Measurements from ENCODE around the gene CHST8. TPM values are rescaled to one million over a fixed set of nuclear protein-coding genes. Genes with fewer than 3 reads are reported as not detected.

CHST8 gene
- total RNA-seq, 4 donors from 2014 or later, result not detected

- no peaks in the 10 kb centered on the region for H3K36me3 ChIP-seq
- no peak for DNase-seq
- 46% methylated on average over 12 of the region's 12 CpGs; no CpG with 5 or more reads in 1 of the 2 donors for WGBS, 2 donors (ENCODE audit: low coverage in 1 of 2)
- no peak for TF ChIP-seq POLR2AphosphoS5 (IDR thresholded peaks at IDR 0.05)
- TF ChIP-seq POLR2A (IDR thresholded peaks at IDR 0.05), result no peak
- no peak for TF ChIP-seq EP300 (IDR thresholded peaks at IDR 0.05; ENCODE audit: low read depth)
- TF ChIP-seq, protein P1, sequence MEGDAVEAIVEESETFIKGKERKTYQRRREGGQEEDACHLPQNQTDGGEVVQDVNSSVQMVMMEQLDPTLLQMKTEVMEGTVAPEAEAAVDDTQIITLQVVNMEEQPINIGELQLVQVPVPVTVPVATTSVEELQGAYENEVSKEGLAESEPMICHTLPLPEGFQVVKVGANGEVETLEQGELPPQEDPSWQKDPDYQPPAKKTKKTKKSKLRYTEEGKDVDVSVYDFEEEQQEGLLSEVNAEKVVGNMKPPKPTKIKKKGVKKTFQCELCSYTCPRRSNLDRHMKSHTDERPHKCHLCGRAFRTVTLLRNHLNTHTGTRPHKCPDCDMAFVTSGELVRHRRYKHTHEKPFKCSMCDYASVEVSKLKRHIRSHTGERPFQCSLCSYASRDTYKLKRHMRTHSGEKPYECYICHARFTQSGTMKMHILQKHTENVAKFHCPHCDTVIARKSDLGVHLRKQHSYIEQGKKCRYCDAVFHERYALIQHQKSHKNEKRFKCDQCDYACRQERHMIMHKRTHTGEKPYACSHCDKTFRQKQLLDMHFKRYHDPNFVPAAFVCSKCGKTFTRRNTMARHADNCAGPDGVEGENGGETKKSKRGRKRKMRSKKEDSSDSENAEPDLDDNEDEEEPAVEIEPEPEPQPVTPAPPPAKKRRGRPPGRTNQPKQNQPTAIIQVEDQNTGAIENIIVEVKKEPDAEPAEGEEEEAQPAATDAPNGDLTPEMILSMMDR (IDR thresholded peaks at IDR 0.05), result no peak
- H3K27me3 ChIP-seq, result no peaks in the 10 kb centered on the region
- H3K4me1 ChIP-seq, result no peaks in the 10 kb centered on the region
- no peak overlapping the region for H3K27ac ChIP-seq
- H3K9me3 ChIP-seq, result no peaks in the 10 kb centered on the region
- in situ Hi-C loops (cut with MboI; ENCODE audit: low pct_ligation_motif_present in 1 of 4, low pct_unique_long_range_greater_than_20kb in 1 of 4, low sequenced_read_pairs in 3 of 4), result no loop called here
- intact Hi-C loops (cut with DNase I; ENCODE audit: low total_unique reads), result no loop called here
- no peak overlapping the region for H3K4me3 ChIP-seq
Measured at GRCh38 chr19:33718651-33719254, 97.0 kb downstream of the CHST8 start.

DNA sequence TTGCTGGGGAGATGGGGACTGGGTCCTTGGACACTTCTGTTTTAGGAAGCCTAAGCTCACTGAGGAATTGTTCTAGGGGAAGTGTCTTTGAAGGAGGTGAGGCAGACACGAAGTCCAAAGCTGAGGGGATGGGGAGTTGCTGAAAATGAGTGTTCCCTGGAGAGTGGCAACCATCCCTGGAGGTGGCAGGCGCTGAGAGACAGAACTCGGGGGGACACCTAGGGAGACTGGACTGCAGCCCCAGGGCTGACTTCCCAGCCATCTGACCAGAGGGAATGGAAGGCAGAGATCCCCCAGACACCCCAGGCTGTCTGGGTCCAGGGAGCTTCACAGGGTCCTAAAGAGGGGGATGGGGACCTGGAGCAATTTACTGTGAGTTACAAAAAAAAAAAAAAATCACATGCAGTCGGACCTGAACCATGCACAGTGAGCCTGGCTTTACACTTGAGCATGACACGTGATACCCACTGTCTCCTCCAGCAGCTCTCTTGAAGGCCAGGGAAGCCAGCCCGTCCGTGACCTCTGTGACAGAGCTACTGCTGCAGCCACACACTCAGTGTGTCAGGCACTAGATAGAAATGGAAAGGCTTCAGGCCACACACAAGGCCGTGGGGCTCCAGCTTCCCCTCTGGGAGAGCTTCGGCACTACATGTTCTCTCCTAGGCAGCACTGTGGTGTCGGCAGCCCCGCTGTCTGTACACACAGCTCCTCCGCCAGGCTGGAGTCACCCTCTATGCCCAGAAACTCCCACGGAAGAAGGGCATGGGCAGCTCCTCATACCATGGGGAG, 97.8 kb downstream of the CHST8 start:
- WGBS, 2 donors (ENCODE audit: low coverage in 1 of 2), result 66% methylated on average over 11 of the region's 13 CpGs; no CpG with 5 or more reads in 1 of the 2 donors
- in situ Hi-C loops (cut with MboI; ENCODE audit: low pct_ligation_motif_present in 1 of 4, low pct_unique_long_range_greater_than_20kb in 1 of 4, low sequenced_read_pairs in 3 of 4) (no loop called here), intact Hi-C loops (cut with DNase I; ENCODE audit: low total_unique reads) (no loop called here)
- Histone ChIP-seq H3K27me3 (peaks cover 3% of the 10 kb centered on the region), H3K36me3 (no peaks in the 10 kb centered on the region), H3K4me1 (no peaks in the 10 kb centered on the region), H3K27ac (no peak overlapping the region), H3K4me3 (no peak overlapping the region), H3K9me3 (no peaks in the 10 kb centered on the region)
- TF ChIP-seq, protein P1 (IDR thresholded peaks at IDR 0.05), result no peak
- no peak for TF ChIP-seq POLR2A (IDR thresholded peaks at IDR 0.05)
- DNase-seq, result no peak

- 83% methylated on average over 3 of the region's 3 CpGs; no CpG with 5 or more reads in 1 of the 2 donors for WGBS, 2 donors (ENCODE audit: low coverage in 1 of 2)
- no peak for TF ChIP-seq EP300 (IDR thresholded peaks at IDR 0.05; ENCODE audit: low read depth)
- no peak for TF ChIP-seq POLR2A (IDR thresholded peaks at IDR 0.05)
- TF ChIP-seq POLR2AphosphoS5 (IDR thresholded peaks at IDR 0.05), result no peak
- TF ChIP-seq, protein P1 (IDR thresholded peaks at IDR 0.05), result no peak
Measured at GRCh38 chr19:33720155-33720493, 98.4 kb downstream of the CHST8 start.

DNA sequence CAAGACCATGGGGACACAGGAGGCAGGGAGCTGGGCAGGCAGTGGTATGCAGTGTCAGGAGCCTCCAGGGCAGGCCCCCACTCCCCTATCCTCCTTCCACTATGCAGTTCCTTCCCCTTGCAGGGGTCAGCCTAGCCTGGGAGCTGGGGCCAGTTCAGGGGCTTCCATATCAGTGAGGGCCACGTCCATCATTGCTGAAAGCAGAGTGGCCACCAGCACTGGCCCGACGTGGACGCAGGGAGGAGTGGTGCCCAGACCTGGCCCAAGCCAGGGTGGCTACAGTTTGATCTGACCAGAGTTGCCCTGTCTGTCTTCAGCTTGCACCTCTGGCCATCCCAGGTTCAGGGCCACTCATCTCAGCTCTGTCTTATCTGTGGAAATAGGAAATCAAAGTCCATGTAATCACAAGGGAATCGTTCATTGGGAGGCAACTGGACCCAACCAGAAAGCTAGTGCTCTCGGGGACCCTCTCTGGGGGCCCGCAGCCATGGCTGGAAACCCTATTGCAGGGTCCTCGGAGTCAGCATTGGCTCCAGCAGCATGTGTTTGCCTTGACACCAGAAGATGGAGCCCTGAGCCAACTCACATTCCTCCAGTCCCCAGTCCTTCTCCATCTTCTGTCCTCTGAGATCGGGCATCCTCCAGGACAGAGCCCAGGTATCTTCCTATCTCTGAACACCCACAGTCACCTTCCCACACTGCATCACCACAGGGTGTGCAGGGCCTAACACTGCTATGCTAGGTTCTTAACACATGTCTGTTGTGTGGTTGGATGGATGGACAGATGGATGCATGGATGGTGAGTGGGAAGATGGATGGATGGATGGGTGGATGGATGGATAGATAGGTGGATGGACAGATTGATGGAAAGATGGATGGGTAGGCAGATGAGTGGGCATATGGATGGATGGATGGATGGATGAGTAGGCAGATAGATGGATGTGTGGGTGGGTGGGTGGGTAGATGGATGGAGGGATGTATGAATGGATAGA, 99.2 kb downstream of the CHST8 start:
- TF ChIP-seq, protein P1 (IDR thresholded peaks at IDR 0.05), result no peak
- no peak for TF ChIP-seq POLR2AphosphoS5 (IDR thresholded peaks at IDR 0.05)
- no peak for TF ChIP-seq POLR2A (IDR thresholded peaks at IDR 0.05)
- no peak for TF ChIP-seq EP300 (IDR thresholded peaks at IDR 0.05; ENCODE audit: low read depth)
- Histone ChIP-seq H3K9me3 (no peaks in the 10 kb centered on the region), H3K36me3 (no peaks in the 10 kb centered on the region), H3K4me3 (no peak overlapping the region), H3K27ac (no peak overlapping the region), H3K27me3 (peaks cover 5% of the 10 kb centered on the region), H3K4me1 (no peaks in the 10 kb centered on the region)
- in situ Hi-C loops (cut with MboI; ENCODE audit: low pct_ligation_motif_present in 1 of 4, low pct_unique_long_range_greater_than_20kb in 1 of 4, low sequenced_read_pairs in 3 of 4) (no loop called here), intact Hi-C loops (cut with DNase I; ENCODE audit: low total_unique reads) (no loop called here)
- no peak for DNase-seq
- WGBS, 2 donors (ENCODE audit: low coverage in 1 of 2), result 40 to 80% methylated on average over 1 to 9 of the region's 9 CpGs

More at GRCh38 chr19:33720155-33720493, 98.4 kb downstream of the CHST8 start:
- Histone ChIP-seq H3K27me3 (peaks cover 5% of the 10 kb centered on the region), H3K27ac (no peak overlapping the region), H3K36me3 (no peaks in the 10 kb centered on the region), H3K4me1 (no peaks in the 10 kb centered on the region), H3K9me3 (no peaks in the 10 kb centered on the region), H3K4me3 (no peak overlapping the region)
- intact Hi-C loops (cut with DNase I; ENCODE audit: low total_unique reads) (no loop called here), in situ Hi-C loops (cut with MboI; ENCODE audit: low pct_ligation_motif_present in 1 of 4, low pct_unique_long_range_greater_than_20kb in 1 of 4, low sequenced_read_pairs in 3 of 4) (no loop called here)
- no peak for DNase-seq
